Lung (tissue), 12 donors: ENCODE results near the gene SMAD5. TPM values are rescaled to one million over a fixed set of nuclear protein-coding genes. Genes with fewer than 3 reads are reported as not detected.

ENCODE experiments used
- ATAC-seq: fragments of 200-7000 bp; cut with Tn5 transposase; one replicate; pipeline ENCODE4 v1.9.1; 2020; ENCODE audit warnings: moderate number of reproducible peaks; ENCODE audit not compliant: insufficient read depth, low FRiP score
- DNase-seq, 3 donors: peaks; one replicate each; pipeline ENCODE4 v3.0.0-alpha.2; 2013 to 2017
- H3K27ac ChIP-seq, 2 donors: one replicate each; pipeline ENCODE4 v1.5.1; 2013; ENCODE audit warnings: mild to moderate bottlenecking in 2 of 2, moderate library complexity in 2 of 2, control low read depth in 1 of 2, inconsistent platforms in 1 of 2, low read depth in 1 of 2, low read length in 1 of 2
- H3K27me3 ChIP-seq, 3 donors: one replicate each; pipeline ENCODE4 v1.5.1; 2013; ENCODE audit warnings: low read length in 2 of 3; ENCODE audit not compliant: control insufficient read depth in 3 of 3, insufficient read depth in 3 of 3
- H3K36me3 ChIP-seq, 4 donors: one replicate each; pipeline ENCODE4 v1.5.1; 2013; ENCODE audit warnings: low read length in 4 of 4, mild to moderate bottlenecking in 1 of 4, moderate library complexity in 1 of 4; ENCODE audit not compliant: control insufficient read depth in 4 of 4, insufficient read depth in 4 of 4
- H3K4me1 ChIP-seq, 5 donors: one replicate each; pipeline ENCODE4 v1.5.1; 2013; ENCODE audit warnings: low read length in 5 of 5, mild to moderate bottlenecking in 2 of 5, moderate library complexity in 1 of 5; ENCODE audit not compliant: control insufficient read depth in 5 of 5, insufficient read depth in 5 of 5
- H3K4me3 ChIP-seq: one replicate; pipeline ENCODE4 v1.5.1; 2013; ENCODE audit warnings: mild to moderate bottlenecking, control low read depth, moderate library complexity
- H3K9ac ChIP-seq, 2 donors: one replicate each; pipeline ENCODE4 v1.5.1; 2013; ENCODE audit warnings: low read length in 2 of 2, control low read depth in 1 of 2; ENCODE audit not compliant: insufficient read depth in 1 of 2
- H3K9me3 ChIP-seq, 4 donors: one replicate each; pipeline ENCODE4 v1.5.1; 2013; ENCODE audit warnings: low read length in 3 of 4, mild to moderate bottlenecking in 1 of 4, moderate library complexity in 1 of 4; ENCODE audit not compliant: control insufficient read depth in 4 of 4, insufficient read depth in 3 of 4
- CTCF ChIP-seq: IDR thresholded peaks from 2 replicates; pipeline ENCODE4 v1.5.1; 2012; ENCODE audit warnings: mild to moderate bottlenecking; ENCODE audit errors: control extremely low read depth, extremely low read depth
- WGBS, 2 donors: extraction: QIAGEN DNeasy Blood & Tissue Kit; methylation state at CpG; one replicate each; pipeline ENCODE4 v1.1.7; 2013; 5-methylcytosine and 5-hydroxymethylcytosine counted together
- polyA plus RNA-seq, 2 donors: library from polyadenylated mRNA; stranded (reverse); fragments of 200-250 nt; gene quantifications; one replicate each; pipeline ENCODE4 v1.2.1, GENCODE V29; 2013
- total RNA-seq, 2 donors: library from RNA; depleted of rRNA in 1 of 2; stranded (reverse); fragments of >200 nt in 1 of 2; gene quantifications; one replicate each; pipeline ENCODE4 v1.2.1, GENCODE V29; 2014 to 2021
- donor health status: control.
- donor health status: control.
- donor health status: Bipolar disorder and iron deficiency.
- donor health status: healthy.
- donor health status: DM: yes; HTN: yes; CAD: no.

Gene SMAD5
- total and polyA plus RNA-seq, 4 donors, result 8.8 to 67.0 (median 26.6) TPM

DNA sequence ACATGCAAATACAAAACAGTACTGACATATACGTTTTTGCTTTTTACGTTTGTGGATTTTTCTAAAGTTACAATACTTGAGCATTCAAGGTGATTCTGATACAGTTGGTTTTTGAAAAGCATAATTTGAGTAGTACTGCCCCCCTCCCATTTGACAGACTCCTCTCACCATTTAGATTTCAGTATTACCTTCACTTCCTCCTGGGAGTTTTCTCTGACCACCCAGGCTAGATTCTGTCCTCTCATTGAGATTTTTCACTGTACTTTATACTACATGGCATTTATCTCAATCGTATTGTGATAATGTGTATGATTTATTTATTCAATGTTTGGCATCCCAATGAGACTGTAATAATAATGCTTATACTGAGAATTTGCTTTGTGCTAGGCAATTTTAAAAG is 32.8 kb upstream of the SMAD5 start:
- TF ChIP-seq CTCF, result no peak
- 86 to 92% methylated on average over 3 of the region's 3 CpGs for WGBS, 2 donors
- no peaks in the 10 kb centered on the region for H3K9me3 ChIP-seq
- H3K4me1 ChIP-seq, result peaks cover 0 to 13% (median 5%) of the 10 kb centered on the region in 5 donors
- no peaks in the 10 kb centered on the region for H3K36me3 ChIP-seq
- no peaks in the 10 kb centered on the region for H3K27me3 ChIP-seq
- no peak overlapping the region for H3K27ac ChIP-seq
- no peak overlapping the region for H3K4me3 ChIP-seq
- no peak for ATAC-seq
- DNase-seq, result no peak
- no peak overlapping the region for H3K9ac ChIP-seq

DNA sequence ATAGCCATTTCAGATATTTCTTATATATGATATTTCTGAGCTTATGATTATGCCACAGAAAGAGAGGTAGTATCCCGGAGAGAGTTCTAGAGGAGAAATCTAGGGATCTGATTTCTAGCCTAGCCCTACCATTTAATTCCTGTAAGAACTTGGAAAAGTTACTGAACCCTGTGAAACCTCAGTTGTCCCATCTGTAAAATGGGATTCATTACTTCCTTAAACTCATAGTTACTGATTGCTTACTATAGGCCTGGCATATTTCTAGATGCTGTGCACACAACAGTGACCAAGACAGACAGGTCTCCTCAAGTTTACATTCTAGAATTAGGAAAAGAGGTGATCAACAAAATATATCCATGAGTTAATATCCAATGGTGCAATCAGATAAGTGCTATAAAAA is 30.8 kb upstream of the SMAD5 start:
- Histone ChIP-seq H3K27ac (no peak overlapping the region), H3K4me1 (peaks cover 0 to 17% (median 5%) of the 10 kb centered on the region in 5 donors), H3K36me3 (no peaks in the 10 kb centered on the region), H3K4me3 (no peak overlapping the region), H3K9ac (no peak overlapping the region), H3K27me3 (no peaks in the 10 kb centered on the region), H3K9me3 (no peaks in the 10 kb centered on the region)
- DNase-seq (no peak), ATAC-seq (no peak)
- no peak for TF ChIP-seq CTCF
- WGBS, 2 donors, result 95 to 97% methylated on average over 1 of the region's 1 CpG

DNA sequence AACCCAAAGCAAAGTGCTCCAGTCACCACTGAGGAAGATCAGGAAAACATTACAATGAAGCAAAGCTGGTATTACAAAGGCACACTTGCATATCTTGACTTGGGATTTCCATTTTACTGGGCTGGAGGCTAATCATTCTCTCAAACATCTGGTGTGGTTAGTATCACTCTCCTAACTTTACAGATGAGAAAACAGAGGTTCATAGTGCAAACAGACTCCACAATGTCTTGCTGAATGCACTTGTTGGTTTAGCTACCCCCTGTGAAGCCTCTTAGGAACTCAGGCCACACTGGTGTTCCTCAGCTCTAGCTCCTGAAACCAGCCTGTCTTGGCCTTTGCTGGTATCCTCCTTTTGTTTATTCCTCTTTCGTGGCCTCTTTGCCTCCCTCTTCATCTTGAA is 29.5 kb upstream of the SMAD5 start:
- no peaks in the 10 kb centered on the region for H3K27me3 ChIP-seq
- ATAC-seq (no peak), DNase-seq (no peak)
- no peak for TF ChIP-seq CTCF
- WGBS, 2 donors, result 99 to 100% methylated on average over 1 of the region's 1 CpG
- peaks cover 0 to 17% (median 5%) of the 10 kb centered on the region in 5 donors for H3K4me1 ChIP-seq
- no peaks in the 10 kb centered on the region for H3K9me3 ChIP-seq
- H3K27ac ChIP-seq, result no peak overlapping the region
- H3K4me3 ChIP-seq, result no peak overlapping the region
- no peak overlapping the region for H3K9ac ChIP-seq
- H3K36me3 ChIP-seq, result no peaks in the 10 kb centered on the region

DNA sequence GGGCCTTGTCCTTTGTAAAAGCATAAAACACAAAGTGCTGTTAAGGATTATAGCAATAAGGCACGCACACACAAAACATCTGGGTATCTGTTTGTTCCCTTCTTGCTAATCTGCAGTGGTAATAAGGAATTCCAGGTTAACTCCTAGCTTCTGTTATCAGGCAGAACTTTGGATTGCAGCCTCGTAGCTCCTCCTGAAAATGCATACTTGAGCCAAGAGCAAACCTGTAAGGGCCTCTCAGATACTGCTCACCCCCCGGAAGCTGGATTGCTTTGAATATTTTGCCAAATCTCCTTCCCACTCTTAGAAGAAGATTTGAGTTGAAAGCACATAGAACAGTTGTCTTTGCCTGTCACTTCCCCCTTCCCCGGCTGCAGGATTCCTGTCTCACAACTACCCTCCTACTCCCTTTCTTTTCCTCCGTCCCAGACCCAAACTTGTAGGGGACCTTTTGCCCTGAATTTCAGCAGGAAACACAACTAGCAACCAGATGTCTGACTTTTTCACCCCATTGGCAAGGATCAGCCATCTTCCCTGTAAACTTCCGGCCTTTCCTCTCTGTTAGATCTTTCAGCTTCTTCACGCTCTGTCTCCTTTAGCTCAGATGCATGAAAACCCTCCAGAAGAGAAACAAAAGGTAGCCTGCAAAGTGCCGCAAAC is 28.2 kb upstream of the SMAD5 start:
- no peak overlapping the region for H3K27ac ChIP-seq
- no peaks in the 10 kb centered on the region for H3K9me3 ChIP-seq
- peak; percentile 33 to 77 (median 52) for DNase-seq
- no peak overlapping the region for H3K9ac ChIP-seq
- H3K4me1 ChIP-seq, result peaks cover 0 to 17% (median 5%) of the 10 kb centered on the region in 5 donors
- H3K36me3 ChIP-seq, result no peaks in the 10 kb centered on the region
- 49 to 66% methylated on average over 8 of the region's 8 CpGs for WGBS, 2 donors
- no peak for ATAC-seq
- H3K27me3 ChIP-seq, result no peaks in the 10 kb centered on the region
- no peak overlapping the region for H3K4me3 ChIP-seq
- no peak for TF ChIP-seq CTCF
